KMS-11 (cell line): Measurements from ENCODE around the gene MEP1A.

ENCODE experiments used
- H2AFZ ChIP-seq: fragments of 200-600 bp; sonication (generic); 2 replicates; pipeline ENCODE4 v1.6.1; 2016; ENCODE audit warnings: antibody characterized with exemption, mixed run types, low read depth
- H3K27ac ChIP-seq: fragments of 200-600 bp; sonication (generic); 2 replicates; pipeline ENCODE4 v1.6.1; 2016; ENCODE audit warnings: mild to moderate bottlenecking, mixed run types
- H3K27me3 ChIP-seq: fragments of 200-600 bp; sonication (generic); 2 replicates; pipeline ENCODE4 v1.6.1; 2017; ENCODE audit warnings: mild to moderate bottlenecking, low read depth, mixed run types, moderate library complexity; ENCODE audit not compliant: insufficient read depth
- H3K36me3 ChIP-seq: fragments of 200-600 bp; sonication (generic); 2 replicates; pipeline ENCODE4 v1.6.1; 2017; ENCODE audit warnings: mild to moderate bottlenecking, mixed run types; ENCODE audit not compliant: insufficient read depth
- H3K4me1 ChIP-seq: fragments of 200-600 bp; sonication (generic); 2 replicates; pipeline ENCODE4 v1.6.1; 2016; ENCODE audit warnings: mild to moderate bottlenecking, low read depth, mixed run types; ENCODE audit not compliant: poor library complexity, severe bottlenecking
- H3K4me2 ChIP-seq: fragments of 200-600 bp; sonication (generic); 2 replicates; pipeline ENCODE4 v1.7.0; 2016; ENCODE audit warnings: mild to moderate bottlenecking, mixed run types
- H3K4me3 ChIP-seq: fragments of 200-600 bp; sonication (generic); IDR thresholded peaks from 2 replicates; pipeline ENCODE4 v1.6.1; 2017; ENCODE audit warnings: low read depth, low read length, mixed read lengths; ENCODE audit not compliant: insufficient read depth
- H3K79me2 ChIP-seq: fragments of 200-600 bp; sonication (generic); 2 replicates; pipeline ENCODE4 v1.6.1; 2016; ENCODE audit warnings: low read depth, mixed run types; ENCODE audit not compliant: insufficient read depth
- H3K9ac ChIP-seq: fragments of 200-600 bp; sonication (generic); 2 replicates; pipeline ENCODE4 v1.6.1; 2016; ENCODE audit warnings: mild to moderate bottlenecking, mixed run types
- H4K20me1 ChIP-seq: fragments of 200-600 bp; sonication (generic); 2 replicates; pipeline ENCODE4 v1.6.1; 2016; ENCODE audit warnings: mild to moderate bottlenecking, mixed run types; ENCODE audit not compliant: insufficient read depth
- TF ChIP-seq, protein P1 (sequence below): fragments of 200-600 bp; sonication (generic); conservative IDR thresholded peaks from 2 replicates; pipeline ENCODE4 v1.6.1; 2017; ENCODE audit warnings: low read depth, mild to moderate bottlenecking, antibody characterized with exemption, low read length, moderate library complexity, mixed read lengths

Gene MEP1A

DNA sequence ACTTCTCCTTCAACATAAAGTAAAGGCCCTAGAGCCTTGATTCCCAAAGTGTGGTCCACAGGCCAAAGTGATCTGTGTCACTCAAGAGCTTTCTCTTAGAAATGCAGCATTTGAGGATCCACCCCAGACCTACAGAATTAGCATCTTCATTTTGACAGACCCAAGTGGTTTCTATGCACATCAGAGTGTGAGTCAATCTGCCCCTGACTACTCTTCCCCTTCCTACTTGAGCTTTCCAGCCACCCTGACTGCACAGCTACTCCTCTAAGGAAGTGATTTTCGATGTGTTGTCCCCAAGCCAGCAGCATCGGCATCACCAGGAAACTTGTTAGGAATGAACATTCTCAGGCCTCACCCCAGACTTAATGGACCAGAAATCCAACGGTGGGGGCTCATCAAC is 2.6 kb downstream of the MEP1A start:
- H3K9ac ChIP-seq, result no peak overlapping the region
- no peaks in the 10 kb centered on the region for H4K20me1 ChIP-seq
- no peak overlapping the region for H3K4me3 ChIP-seq
- H3K27ac ChIP-seq, result no peak overlapping the region
- no peaks in the 10 kb centered on the region for H3K4me1 ChIP-seq
- no peaks in the 10 kb centered on the region for H3K36me3 ChIP-seq
- no peaks in the 10 kb centered on the region for H3K79me2 ChIP-seq
- TF ChIP-seq, protein P1, sequence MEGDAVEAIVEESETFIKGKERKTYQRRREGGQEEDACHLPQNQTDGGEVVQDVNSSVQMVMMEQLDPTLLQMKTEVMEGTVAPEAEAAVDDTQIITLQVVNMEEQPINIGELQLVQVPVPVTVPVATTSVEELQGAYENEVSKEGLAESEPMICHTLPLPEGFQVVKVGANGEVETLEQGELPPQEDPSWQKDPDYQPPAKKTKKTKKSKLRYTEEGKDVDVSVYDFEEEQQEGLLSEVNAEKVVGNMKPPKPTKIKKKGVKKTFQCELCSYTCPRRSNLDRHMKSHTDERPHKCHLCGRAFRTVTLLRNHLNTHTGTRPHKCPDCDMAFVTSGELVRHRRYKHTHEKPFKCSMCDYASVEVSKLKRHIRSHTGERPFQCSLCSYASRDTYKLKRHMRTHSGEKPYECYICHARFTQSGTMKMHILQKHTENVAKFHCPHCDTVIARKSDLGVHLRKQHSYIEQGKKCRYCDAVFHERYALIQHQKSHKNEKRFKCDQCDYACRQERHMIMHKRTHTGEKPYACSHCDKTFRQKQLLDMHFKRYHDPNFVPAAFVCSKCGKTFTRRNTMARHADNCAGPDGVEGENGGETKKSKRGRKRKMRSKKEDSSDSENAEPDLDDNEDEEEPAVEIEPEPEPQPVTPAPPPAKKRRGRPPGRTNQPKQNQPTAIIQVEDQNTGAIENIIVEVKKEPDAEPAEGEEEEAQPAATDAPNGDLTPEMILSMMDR, result no peak
- H3K27me3 ChIP-seq, result no peaks in the 10 kb centered on the region
- no peak overlapping the region for H2AFZ ChIP-seq
- H3K4me2 ChIP-seq, result no peak overlapping the region

DNA sequence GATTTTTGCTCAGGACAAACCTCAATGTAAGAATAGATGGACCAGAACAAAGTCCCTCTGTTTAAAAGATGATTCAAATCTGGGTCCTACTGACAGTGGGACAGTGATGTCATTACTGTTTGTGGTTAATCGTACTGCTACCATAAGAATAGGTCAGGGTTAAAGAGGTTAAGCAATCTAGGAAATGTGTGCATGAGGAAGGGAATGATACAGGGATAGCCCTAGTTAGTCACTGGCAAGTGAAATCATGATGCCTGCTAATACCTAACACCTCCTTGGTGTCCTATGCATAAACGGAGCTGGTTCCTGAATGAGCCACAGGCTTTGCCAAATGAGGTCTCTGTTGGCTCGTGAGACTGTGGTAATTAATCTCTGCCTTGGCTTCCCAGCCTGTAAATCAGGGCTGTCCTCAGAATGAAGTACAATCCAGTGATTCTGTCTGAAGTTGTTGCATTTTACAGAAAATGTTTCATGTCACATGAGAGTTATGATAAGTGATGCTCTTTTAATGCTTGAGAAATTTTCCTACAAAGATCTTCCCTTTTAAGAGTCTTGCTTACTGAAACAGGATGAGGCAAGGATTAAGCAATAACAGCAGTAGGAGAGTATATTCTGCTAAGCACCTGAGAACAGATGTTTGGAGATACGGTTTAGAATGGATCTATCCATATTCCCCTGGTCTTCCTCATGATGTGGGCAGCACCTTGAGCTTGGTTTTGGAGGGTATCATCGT is 3.8 kb downstream of the MEP1A start:
- Histone ChIP-seq H4K20me1 (no peaks in the 10 kb centered on the region), H3K36me3 (no peaks in the 10 kb centered on the region), H3K79me2 (no peaks in the 10 kb centered on the region), H3K27ac (no peak overlapping the region), H3K4me3 (no peak overlapping the region), H3K9ac (no peak overlapping the region), H3K27me3 (no peaks in the 10 kb centered on the region), H3K4me1 (no peaks in the 10 kb centered on the region), H2AFZ (no peak overlapping the region), H3K4me2 (no peak overlapping the region)
- TF ChIP-seq, protein P1, result no peak

DNA sequence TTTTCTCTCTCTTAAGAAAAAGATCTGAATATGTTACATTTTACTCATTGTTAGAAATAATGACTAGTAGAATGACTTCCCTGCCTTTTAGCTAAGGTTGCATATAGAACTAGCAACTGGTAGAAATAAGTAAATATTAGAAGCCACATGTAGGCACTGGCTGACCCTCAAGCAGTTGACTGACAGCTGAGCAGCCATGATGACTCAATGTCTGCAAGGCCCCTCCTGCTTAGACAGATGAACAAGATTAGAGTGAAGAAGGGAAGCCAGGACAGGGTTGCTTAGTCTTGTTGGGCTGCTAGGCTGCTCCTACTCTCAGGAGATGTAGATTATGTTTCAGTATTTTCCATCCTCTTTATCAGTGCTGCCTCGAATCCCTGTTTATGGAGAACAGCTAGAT is 6.5 kb downstream of the MEP1A start:
- TF ChIP-seq, protein P1, result no peak
- H3K27ac ChIP-seq, result no peak overlapping the region
- no peak overlapping the region for H3K9ac ChIP-seq
- H3K4me2 ChIP-seq, result no peak overlapping the region
- no peaks in the 10 kb centered on the region for H3K4me1 ChIP-seq
- no peak overlapping the region for H3K4me3 ChIP-seq
- no peak overlapping the region for H2AFZ ChIP-seq
- no peaks in the 10 kb centered on the region for H3K36me3 ChIP-seq
- H3K79me2 ChIP-seq, result no peaks in the 10 kb centered on the region
- no peaks in the 10 kb centered on the region for H3K27me3 ChIP-seq
- no peaks in the 10 kb centered on the region for H4K20me1 ChIP-seq

DNA sequence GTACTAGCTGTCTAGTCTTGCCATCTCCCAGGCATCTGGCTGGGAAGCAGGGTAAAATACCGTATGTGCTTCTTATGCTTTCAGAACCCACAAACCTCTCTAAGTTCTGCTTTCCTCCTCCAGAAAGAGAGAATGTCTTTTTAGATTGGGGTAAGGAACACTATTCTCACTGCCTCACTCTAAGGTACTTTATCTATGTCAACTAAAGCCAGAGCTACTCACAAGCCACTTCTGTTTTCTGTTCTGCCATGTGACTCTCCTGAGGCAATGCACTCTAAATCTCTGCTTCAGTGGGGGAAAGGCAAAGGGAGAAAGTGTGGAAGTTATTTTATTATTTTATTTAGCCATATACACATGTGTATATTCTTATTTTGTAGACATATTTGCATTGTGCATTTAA is 15.6 kb downstream of the MEP1A start:
- Histone ChIP-seq H3K4me2 (no peak overlapping the region), H3K27ac (no peak overlapping the region), H3K4me3 (no peak overlapping the region), H3K9ac (no peak overlapping the region), H4K20me1 (no peaks in the 10 kb centered on the region), H3K36me3 (no peaks in the 10 kb centered on the region), H2AFZ (no peak overlapping the region), H3K27me3 (no peaks in the 10 kb centered on the region), H3K4me1 (no peaks in the 10 kb centered on the region), H3K79me2 (no peaks in the 10 kb centered on the region)
- TF ChIP-seq, protein P1, result no peak
